ENCODE measurements around the gene FBXO2.
A peak's percentile ranks its signal among the peaks of the same experiment; 100 is the strongest.

Gene FBXO2, protein sequence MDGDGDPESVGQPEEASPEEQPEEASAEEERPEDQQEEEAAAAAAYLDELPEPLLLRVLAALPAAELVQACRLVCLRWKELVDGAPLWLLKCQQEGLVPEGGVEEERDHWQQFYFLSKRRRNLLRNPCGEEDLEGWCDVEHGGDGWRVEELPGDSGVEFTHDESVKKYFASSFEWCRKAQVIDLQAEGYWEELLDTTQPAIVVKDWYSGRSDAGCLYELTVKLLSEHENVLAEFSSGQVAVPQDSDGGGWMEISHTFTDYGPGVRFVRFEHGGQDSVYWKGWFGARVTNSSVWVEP

DNA sequence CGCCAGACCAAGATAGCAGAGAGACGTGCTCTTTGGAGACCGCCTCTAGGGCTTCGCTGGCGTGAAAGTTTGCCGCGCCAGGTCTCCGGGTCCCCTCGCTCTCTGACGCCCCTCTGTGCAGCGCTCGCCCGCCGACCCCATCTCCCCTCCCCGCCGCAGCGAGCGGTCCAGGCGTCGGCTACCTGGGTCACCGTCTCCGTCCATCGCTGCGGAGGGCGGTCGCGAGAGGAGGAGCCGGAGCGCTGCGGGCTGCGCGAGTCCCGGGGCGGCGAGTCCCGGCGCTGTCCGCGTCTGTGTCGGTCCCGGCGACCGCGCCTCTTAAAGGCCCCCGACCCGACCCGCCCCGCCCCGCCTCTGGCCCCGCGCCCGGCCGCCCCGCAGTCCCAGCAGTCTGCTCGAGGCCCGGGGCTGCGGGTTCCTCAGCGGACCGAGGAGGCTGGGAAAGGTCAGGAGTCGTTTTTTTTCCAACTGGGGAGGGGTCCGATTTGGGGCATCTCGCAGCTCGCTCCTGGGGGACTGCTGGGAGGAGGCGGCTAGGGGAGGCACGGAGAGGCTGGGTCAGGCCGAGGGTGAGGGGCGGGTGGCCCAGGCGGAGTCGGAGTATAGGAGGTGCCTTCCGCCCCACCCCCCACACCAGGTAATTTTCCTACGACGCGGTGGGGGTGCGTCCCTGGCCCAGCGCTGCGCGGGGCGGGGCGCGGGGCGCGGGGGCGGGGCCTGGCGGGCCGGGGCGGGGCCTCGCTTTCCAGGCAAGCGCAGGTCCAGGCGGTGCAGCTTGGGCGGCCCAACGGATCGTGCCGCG, at the start of gene FBXO2, which contains the start of gene FBXO44:
Gene FBXO2 (minus strand): TSS at position 293 of the 802 bp plus-strand sequence. CDS start 89 bp downstream, at position 204.
Gene FBXO44 (plus strand): TSS at position 741 of the 802 bp plus-strand sequence. CDS start 959 bp downstream, outside the sequence.
- peak; percentile 65 for DNase-seq

DNA sequence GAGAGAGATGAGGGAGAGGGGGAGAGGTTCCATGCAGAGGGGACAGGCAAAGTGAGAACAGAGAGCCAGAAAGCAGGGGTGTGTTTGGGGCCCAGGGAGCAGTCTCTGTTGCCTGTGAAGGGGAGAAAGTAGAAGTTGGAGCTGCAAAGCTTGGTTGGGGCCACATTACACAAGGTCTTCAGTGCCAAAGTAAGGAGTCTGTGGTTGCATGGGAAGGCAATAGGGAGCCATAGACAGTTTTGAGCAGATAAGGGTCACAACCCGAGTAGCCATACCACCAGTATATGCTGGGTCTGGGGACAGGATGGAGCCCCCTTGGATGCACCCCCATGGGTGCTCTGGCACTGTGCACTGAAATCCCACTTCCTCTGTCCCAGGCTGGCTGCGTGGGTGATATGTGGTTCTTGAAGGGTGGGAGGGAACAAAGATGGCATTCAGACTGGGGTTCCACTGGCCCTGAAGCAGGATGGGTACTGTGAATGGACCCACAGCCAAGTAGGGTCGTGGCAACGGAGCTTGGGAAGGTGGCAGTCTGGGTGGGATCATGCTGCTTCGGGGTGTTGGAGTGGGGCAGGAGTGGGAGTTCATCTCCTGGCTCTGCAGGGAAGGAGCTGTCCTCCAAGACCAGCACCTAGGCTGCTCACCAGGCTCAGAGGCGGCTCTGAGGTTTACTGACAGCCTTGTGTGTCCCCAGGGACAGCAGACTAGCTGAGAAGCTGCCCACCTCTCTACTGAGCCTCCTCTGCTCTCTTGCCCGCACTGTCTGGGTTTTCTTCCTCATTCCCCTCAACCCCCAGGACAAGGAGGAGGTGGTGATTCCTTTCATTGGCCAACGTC, 49.3 kb upstream of the FBXO2 start:
- DNase-seq: no peak

DNA sequence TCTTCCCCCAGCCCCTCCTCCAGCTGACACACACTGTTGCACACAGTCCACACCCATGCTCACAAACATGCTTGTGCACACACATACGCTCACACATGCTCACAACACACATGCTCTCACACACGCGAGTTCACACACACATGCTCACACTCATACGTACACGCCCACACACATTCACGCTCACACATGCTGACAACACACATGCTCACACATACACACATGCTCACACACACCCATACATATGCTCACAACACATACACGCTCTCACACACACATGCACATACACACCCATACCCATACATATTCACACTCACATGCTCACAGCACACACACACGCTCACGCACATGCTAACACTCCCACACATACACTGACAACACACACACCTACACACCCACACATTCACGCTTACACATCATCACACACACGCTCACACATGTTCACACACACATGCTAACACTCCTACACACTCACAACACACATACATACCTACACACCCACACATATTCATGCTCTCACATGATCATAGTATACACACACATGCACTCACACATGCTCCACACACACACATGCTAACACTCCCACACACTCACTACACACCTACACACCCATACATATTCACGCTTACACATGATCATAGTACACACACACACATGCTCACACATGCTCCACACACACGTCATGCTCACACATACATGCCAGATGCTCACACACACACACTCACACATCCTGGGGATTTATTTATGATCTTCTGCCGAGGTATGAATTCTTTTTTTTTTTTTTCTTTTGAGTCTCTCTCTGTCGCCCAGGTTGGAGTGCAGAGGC, 48.0 kb upstream of the FBXO2 start:
- DNase-seq: no peak

DNA sequence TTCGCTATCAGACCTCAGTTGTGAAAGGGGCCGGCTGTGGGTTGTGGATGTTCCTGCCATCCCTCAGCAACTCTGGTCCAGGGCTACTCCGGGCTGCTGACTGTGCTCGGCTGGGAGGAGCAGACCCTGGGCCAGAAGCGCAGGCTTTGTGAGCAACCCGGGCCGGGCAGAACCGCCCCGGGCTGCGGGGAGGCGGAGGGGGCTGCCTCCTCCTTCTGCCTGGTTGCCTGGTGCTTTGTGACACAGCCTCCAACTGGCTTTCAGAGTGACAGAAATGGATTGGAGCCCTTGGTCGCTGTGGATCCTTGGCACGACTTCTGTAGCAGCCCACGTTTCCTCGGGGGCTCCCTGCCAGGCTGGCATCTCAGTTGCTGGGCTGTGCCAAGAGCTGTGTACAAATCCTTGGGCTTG, 47.3 kb upstream of the FBXO2 start:
- DNase-seq: peak; percentile 72

DNA sequence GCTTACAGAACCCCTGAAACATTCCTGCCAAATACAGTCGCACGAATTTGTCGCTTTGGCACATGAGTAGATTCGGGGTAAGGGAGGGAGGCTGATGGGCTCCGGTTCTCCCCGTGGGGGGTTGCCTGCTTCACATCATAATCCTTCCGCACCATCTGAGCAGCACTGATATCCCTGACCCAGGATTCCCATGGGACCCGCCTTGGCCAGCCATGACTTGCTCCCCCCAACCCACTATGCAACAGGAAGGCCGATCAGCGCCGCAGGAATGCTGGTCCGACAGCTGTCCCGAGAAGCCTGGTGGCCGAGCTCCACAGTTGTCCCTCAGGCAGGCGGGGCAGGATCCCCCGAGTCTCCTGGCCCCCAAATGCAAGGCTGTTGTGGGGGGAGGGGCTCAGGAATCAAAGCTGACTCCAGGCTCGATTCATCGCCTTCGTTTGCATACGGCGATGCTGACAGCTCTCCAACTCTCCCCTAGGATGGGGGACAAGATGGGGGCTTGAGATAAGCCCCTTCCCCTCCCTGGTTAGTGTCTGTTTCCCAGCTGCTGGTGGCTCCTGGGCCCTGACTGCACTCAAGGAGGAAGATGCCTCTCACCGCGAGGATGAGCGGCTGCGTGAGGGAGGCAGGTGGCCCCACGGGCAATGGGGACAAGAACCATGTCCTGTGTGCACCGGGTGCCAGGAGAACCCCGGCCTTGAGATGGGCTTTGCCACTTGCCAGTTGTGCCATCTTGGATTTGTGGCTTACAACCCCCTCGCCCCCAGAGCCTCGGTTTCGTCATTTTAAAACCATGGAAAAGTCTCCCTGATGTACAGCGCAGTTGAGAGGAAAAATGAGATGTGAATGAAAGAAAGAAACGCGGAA, 46.6 kb upstream of the FBXO2 start:
- peak; percentile 82 for DNase-seq

DNA sequence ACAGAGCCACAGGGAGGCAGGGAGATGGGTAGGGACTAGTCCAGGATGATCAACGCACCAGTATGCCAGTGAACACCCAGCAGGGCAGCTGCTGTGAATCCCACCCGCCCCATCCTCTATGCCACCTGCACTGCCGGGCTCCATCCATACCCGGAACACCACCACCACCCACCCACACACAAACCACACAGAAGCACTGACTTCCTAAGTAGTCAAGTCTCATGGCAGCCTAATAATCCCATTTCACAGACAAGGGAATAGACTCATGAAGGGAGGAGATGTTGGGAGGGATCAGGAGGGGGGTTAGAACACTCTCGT, 43.6 kb upstream of the FBXO2 start:
- no peak for DNase-seq

DNA sequence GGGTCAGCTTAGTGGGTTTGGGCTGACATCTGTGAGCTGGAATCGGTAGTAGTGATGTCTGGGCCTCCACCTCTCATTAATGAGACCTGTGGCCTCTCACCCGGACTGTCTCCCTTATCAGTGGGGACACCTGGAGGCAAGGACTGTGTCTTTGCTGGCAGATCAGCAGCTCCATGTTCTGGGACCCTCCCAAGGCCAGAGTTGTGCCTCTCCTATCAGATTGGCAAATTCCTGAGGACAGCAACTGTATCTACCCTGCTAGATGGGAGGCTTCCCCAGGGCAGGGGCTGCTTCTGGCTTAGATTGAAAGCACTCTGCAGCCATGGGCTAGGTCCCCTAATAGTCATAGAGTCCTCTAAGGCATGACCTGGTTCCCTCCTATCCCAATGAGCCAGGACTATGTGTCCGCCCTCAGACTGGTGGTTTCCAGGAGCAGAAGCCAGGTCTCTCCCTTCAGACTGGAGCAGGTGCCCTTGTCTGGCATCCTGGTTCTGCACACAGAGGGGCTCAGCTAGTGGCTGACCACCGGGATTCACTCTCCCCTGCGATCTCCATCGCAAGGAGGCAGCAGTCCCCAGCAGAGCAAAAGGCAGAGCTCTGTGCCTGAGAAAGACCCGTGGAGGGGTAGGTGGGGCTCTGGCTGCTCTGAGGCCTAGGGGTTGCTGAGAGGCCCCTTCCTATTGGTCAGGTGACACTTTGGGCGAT, 43.1 kb upstream of the FBXO2 start:
- no peak for DNase-seq

DNA sequence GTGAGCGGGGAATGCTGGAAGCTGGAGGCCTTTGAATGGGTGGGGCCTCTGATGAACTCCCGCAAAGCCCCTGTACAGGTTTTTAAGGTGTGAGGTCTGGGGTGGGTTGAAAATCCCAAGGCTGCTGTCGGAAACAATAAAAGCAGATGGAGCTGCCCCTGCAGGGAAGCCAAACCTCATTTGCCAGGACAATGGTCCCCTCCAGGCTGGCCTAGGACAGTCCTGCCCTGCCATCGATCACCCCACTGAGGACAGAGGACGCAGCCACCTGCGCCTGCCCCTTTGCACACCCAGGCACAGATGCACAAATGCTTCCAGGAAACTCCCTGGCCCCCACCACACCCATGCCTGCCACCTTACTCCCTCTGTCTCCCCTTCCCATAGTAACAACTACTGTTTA, 41.6 kb upstream of the FBXO2 start:
- DNase-seq: no peak

DNA sequence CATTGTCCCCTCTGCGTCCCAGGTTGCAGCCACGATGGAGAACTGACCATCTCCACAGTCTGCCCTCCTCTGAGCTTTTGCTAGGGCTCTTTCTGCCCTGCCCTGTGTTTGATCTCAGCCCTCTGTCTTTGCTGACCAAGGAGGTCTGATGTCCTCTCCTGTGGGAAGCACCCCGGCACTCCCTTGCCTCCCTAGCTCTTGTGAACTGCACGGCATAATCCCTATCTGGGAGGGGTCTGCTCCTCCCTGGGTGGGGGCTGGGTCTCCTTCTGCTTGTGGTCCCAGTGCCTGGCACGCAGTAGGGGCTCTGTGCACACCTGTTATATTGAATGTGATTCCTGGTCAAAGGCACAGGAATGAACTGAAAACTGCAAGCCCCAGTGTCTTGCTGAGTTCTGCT, 39.7 kb upstream of the FBXO2 start:
- DNase-seq: no peak

DNA sequence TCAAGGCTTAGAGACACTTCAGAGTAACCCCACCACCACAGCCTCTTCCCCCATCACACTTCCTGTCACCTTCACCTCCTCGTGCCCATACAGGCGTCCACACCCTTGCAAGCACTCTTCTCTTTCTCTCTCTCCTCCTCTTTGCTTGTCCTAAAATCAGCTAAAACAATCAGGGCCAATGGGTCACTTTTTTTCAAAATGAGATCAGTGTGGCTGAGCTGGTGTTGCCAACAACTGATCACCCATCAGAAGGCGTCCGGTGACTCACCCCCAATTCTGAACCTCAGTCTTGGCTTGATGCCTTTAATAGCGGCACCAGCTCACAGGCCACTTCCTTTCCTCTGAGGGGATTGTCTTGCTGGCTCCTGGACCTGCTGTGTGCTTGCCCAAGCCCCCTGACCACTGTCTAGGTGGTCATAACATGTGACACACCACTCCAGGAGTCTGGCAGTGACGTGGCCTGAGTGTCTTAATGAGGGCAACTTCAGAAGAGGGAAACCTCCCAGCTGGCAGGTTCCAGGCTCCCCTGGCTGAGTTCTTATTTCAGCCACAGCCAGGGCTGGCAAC, 38.9 kb upstream of the FBXO2 start:
- DNase-seq: peak; percentile 46

DNA sequence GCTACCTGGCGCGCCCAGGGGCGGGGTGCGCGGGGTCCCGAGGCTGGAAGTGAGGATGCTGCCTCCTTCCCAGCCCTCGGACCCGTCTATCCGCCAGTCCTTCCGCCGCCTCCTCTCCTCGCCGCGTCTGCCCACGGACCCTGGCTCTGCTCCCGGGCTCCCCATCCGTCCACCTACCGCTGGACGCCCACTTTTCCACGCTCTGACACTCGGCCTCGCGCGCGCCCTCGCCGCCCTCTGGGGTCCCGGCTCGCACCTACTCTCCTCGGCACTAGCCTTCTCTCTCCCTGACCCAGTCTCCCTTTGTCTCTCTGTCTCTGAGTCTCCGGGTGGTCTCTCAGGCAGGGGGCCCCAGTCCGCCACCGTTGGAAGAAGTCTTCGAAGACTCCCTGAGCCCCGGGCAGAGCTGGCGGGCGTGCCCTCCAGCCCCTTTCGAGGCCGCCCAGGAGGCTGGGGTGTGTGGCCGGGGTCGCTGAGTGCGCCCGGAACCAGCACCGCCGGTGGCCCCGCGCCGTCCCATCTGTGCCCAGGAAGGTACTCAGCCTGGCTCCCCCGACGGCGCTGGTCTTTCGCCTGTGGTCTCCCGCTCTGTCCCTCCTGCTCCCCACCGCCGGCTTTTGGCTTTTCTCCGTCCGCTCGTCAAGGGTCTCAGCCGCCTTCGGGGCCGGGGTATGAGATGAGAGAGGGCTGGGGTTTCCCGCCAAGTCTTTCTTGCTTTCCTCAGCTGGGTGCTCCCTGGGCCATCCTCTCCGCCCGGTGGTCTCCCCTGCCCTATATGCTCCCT, 37.9 kb upstream of the FBXO2 start:
- peak; percentile 67 for DNase-seq

DNA sequence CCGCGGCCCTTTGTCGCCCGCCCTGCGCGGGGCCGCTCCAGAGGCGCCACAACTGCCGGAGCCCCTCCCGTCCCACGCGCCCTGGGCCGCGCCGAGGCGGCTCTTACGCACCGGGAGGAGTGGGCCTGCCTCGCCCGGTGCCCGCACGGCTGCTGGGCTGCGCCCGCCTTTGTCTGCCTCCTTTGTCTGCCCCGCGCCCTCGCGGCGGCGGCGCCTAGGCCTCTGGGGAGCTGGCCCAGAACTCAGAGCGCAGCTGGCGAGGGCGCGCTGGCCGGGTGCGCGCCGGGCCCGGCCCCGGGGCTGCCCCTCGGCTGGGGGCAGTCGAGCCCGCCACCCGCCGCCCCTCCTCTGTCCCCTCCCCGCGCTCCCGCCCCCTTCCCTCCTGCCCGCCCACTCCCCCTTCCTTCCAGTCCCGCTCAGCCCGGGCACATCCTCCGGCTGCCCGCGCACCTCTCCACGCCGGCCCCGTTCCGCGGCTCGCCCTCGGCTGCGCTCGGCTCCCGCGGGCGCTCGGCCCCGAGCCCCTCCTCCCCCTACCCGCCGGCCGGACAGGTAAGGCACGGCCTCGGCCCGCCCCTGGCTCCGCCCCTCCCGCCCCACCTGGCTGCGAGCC, 37.2 kb upstream of the FBXO2 start, which contains the start of gene DRAXIN:
Gene DRAXIN (plus strand): TSS at position 409 of the 613 bp plus-strand sequence. CDS start 14,549 bp downstream, outside the sequence.
- DNase-seq: peak; percentile 88

DNA sequence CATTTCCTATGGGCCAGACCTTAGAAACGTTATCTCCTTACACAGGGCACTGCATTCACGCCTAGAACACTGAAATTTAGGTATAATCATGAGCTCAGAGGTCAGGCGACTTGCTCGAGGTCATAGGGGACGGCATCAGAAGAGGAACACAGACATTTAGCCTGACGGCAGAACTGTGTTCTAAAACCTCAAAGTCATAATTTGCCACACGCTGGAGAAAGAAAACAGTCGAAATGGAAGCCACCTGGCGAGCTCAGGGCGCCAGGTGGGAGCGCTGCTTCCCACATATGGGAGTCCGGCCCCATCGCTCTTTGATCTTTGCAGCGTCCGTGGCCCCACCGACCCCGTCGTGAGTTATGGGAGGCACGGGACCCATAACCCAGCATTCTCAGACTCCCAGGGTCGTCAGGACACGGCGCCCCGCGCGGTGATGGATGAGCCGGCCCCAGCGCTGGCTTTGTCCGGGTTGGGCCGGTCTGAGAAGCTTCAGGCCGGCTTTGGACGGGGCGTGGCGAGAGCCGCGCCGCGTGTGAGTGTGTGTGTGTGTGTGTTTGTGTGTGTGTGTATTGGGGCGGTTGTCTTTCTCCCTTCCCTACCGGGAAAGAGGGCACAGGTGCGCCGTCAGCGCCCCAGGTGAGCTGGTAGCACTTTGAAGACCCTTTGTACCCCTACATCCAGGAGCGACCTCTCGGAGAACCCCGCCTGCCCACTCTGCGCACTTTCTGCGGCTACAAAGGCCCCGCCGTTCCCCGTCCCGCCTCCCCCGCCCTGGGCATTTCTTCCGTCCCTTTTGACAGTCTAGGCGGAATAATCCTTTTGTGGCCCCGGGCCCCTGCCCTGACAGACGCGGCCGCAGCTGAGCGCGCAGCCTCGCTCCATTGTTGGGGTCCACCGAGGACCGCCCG, 36.4 kb upstream of the FBXO2 start:
- DNase-seq: peak; percentile 91

DNA sequence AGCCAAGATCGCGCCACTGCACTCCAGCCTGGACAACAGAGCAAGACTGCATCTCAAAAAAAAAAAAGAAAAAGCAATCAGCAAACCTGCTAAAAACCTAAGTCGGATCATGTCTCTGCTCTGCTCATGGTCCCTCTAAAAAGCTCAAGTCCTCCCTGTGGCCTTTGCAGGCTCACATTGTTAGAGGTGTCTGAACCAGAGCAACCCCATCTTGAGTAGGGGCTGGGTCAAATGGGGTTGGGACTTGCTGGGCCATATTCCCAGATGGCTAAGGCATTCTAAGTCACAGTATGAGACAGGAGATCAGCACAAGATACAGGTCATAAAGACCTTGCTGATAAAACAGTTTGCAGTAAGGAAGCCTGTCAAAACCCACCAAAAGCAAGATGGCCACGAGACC, 34.3 kb upstream of the FBXO2 start:
- DNase-seq: no peak

DNA sequence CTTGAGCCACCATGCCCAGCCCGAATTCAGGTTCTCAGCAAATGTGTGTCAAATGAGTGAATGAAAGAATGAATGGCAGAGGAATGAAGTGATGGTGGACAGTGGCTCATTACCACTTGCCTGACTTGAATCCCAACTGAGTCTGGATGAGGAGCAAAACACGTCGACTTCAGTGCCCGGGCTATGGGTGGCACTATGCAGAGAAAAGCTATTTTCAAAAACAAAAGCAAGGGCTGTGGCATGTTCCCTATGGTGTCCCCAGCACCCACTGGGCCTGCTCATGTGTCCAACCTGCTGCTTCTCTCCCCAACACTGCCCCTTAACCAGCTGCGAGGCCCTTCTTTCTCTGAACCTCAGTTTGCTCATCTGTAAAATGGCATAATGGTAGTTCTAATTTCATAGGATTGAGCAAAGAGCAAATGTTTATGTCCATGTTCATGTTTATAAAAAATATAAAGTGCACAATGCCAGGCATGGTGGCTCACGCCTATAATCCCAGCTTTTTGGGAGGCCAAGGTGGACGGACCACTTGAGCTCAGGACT, 31.1 kb upstream of the FBXO2 start:
- no peak for DNase-seq

DNA sequence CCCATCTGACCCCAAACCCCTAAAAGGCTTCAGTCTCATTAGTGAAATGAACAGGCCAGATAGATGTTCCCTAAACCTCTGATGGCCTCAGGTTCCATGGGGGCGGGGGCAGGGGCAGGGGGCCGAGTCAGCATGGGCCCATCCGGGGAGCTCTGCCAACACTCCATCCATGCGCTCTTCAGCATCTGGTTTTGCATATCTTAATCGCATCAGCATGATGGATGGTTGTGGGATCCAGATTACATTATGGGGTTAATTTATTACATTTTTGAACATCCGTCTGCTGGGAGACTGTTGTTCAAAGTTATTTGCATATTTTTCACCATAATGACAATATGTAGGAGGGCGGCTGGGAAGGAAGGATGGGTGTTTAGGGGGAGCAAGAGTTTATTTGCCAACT, 29.8 kb upstream of the FBXO2 start:
- DNase-seq: no peak

DNA sequence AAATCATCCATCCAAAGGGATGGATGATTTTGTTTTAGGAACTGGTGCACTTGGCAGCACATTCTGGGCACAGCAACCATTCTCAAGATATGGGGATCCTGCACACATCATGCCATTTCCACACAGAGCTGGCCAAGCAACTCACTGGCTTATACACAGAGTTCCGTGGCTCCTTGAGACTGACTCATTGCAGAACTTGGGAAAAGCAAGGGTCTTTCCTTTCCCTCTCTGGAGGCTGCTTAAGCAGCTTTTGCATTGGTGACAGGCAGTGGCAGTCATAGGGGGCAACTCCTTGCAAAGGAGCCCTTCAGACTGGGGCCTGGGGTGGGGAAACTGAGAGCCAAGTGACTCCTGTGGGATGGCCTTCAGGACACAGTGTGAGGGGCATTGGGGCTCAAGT, 28.6 kb upstream of the FBXO2 start:
- DNase-seq: no peak
